GM23338 (cell line): ENCODE results near the gene FANCC. TPM values are rescaled to one million over a fixed set of nuclear protein-coding genes. Genes with fewer than 3 reads are reported as not detected.

ENCODE experiments used
- ATAC-seq: fragments of 200-7000 bp; cut with Tn5 transposase; 3 replicates; pipeline ENCODE4 v1.9.1; 2020
- DNase-seq: peaks from one replicate; pipeline ENCODE4 v3.0.0-alpha.2; 2015; ENCODE audit warnings: low spot score
- H2AFZ ChIP-seq: fragments of 200-600 bp; sonication (generic); 2 replicates; pipeline ENCODE4 v1.8.0; 2016; ENCODE audit warnings: antibody characterized with exemption, mild to moderate bottlenecking, moderate library complexity
- H3F3A ChIP-seq: fragments of 200-600 bp; sonication (generic); replicated peaks from 2 replicates; pipeline ENCODE4 v1.8.0; 2017; ENCODE audit warnings: antibody characterized with exemption, mixed run types, low read depth
- H3K27ac ChIP-seq: fragments of 200-600 bp; sonication (generic); 2 replicates; pipeline ENCODE4 v1.6.1; 2016; ENCODE audit warnings: low read depth
- H3K27me3 ChIP-seq: fragments of 200-600 bp; sonication (generic); 2 replicates; pipeline ENCODE4 v1.8.0; 2016; ENCODE audit warnings: mild to moderate bottlenecking, mixed run types, moderate library complexity; ENCODE audit not compliant: insufficient read depth
- H3K36me3 ChIP-seq: fragments of 200-600 bp; sonication (generic); 2 replicates; pipeline ENCODE4 v1.8.0; 2016; ENCODE audit warnings: mild to moderate bottlenecking; ENCODE audit not compliant: insufficient read depth
- H3K4me1 ChIP-seq: fragments of 200-600 bp; sonication (generic); 2 replicates; pipeline ENCODE4 v1.8.0; 2016; ENCODE audit warnings: mild to moderate bottlenecking, moderate library complexity; ENCODE audit not compliant: insufficient read depth
- H3K4me2 ChIP-seq: fragments of 200-600 bp; sonication (generic); 2 replicates; pipeline ENCODE4 v1.7.1; 2017; ENCODE audit warnings: mixed run types
- H3K4me3 ChIP-seq: fragments of 200-600 bp; sonication (generic); 2 replicates; pipeline ENCODE4 v1.6.1; 2016; ENCODE audit warnings: mixed run types
- H3K79me2 ChIP-seq: fragments of 200-600 bp; sonication (generic); replicated peaks from 2 replicates; pipeline ENCODE4 v1.8.0; 2017; ENCODE audit warnings: mild to moderate bottlenecking; ENCODE audit not compliant: insufficient read depth
- H3K9me2 ChIP-seq: fragments of 200-600 bp; sonication (generic); 2 replicates; pipeline ENCODE4 v1.8.0; 2017; ENCODE audit not compliant: insufficient read depth
- H4K20me1 ChIP-seq: fragments of 200-600 bp; sonication (generic); replicated peaks from 2 replicates; pipeline ENCODE4 v1.8.0; 2017; ENCODE audit warnings: mild to moderate bottlenecking; ENCODE audit not compliant: insufficient read depth
- H3K27ac Mint-ChIP-seq: 2 replicates; pipeline ENCODE4 v1.8.0; 2020; ENCODE audit warnings: inconsistent platforms, mild to moderate bottlenecking, moderate library complexity, mixed read lengths
- H3K27me3 Mint-ChIP-seq: 3 replicates; pipeline ENCODE4 v1.8.0; 2022; ENCODE audit warnings: low read depth, mild to moderate bottlenecking, moderate library complexity, mixed read lengths, inconsistent platforms; ENCODE audit not compliant: insufficient read depth, poor library complexity
- H3K36me3 Mint-ChIP-seq: 3 replicates; pipeline ENCODE4 v1.8.0; 2021; ENCODE audit warnings: low read depth, mild to moderate bottlenecking, inconsistent platforms, moderate library complexity, mixed read lengths
- H3K4me1 Mint-ChIP-seq: 3 replicates; pipeline ENCODE4 v1.8.0; 2020; ENCODE audit warnings: mild to moderate bottlenecking, inconsistent platforms, mixed read lengths
- H3K4me3 Mint-ChIP-seq: 3 replicates; pipeline ENCODE4 v1.8.0; 2021; ENCODE audit warnings: moderate library complexity, mild to moderate bottlenecking, inconsistent platforms, mixed read lengths
- H3K9me3 Mint-ChIP-seq: 3 replicates; pipeline ENCODE4 v1.8.0; 2020; ENCODE audit warnings: moderate library complexity, mild to moderate bottlenecking, inconsistent platforms, mixed read lengths
- CTCF ChIP-seq, 2 experiments: fragments of 200-600 bp in 1 of 2; sonication (generic) in 1 of 2; conservative IDR thresholded peaks; 2 replicates each; pipeline versions ENCODE4 v1.5.1 to v1.6.1; 2016 to 2017; ENCODE audit warnings: antibody characterized with exemption in 2 of 2, low read depth in 2 of 2, mild to moderate bottlenecking in 2 of 2, moderate library complexity in 1 of 2
- EZH2phosphoT487 ChIP-seq: fragments of 200-600 bp; sonication (generic); IDR thresholded peaks from one replicate; pipeline ENCODE4 v1.8.1; 2018; ENCODE audit warnings: antibody characterized with exemption; ENCODE audit not compliant: unreplicated experiment
- REST ChIP-seq: IDR thresholded peaks from one replicate; pipeline ENCODE4 v1.6.1; 2018; ENCODE audit warnings: antibody characterized with exemption; ENCODE audit not compliant: unreplicated experiment
- polyA plus RNA-seq: library from polyadenylated mRNA; unstranded; fragments of >200 nt; fragmentation: Nextera tagmentation; extraction: Ambion mirVana; gene quantifications from 2 replicates; pipeline ENCODE4 v1.2.1, GENCODE V29; 2016
- total RNA-seq: library from RNA; depleted of rRNA; stranded (reverse); fragments of >200 nt; shearing (Covaris generic); gene quantifications from 2 replicates; pipeline ENCODE4 v1.2.3, GENCODE V29; 2014

Gene FANCC
- total and polyA plus RNA-seq, 2 experiments from 2014 or later: 7.8 to 18.1 TPM

DNA sequence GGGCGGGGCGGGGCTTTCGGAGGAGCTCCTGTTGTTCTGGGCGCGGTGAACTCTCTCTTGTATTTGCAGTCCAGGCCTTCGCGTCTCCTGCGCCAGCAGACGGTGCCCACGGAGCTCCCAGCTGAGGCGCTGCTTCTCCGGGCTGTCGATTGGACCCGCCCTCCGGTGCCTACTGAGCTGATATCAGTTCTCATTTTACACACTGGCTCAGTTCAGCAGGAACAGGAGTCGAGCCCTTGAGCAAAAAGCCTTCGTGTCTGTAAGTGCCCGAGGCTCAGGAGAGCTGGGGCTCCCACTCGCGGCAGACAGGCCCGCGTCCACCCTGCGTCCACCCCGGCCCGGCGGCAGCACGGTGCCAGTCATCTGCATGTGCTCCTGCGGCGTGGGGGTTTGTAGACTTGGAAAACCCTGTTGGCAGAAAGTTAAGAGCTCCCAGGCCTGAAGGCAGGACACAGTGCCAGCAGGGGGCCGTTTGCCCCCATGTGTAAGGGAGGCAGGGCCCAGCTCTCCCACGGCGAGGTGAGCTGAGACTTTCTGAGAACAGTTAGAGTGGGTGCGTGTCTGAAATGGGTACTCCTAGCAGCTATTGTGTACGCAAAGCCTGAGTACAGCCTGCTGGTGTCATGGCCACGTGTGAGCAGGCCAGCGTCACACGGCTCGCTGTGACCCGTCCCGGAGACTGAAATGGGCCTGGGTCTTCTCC is 231.5 kb downstream of the FANCC start:
- H3K4me2 ChIP-seq: no peak overlapping the region
- H3K27me3 Mint-ChIP-seq: peaks cover 11% of the 10 kb centered on the region
- H3K27ac Mint-ChIP-seq: no peak overlapping the region
- H3F3A ChIP-seq: no peaks in the 10 kb centered on the region
- H3K4me3 ChIP-seq: no peak overlapping the region
- H3K36me3 Mint-ChIP-seq: peaks cover 4% of the 10 kb centered on the region; the same call in 2 of the 3 replicates
- H3K36me3 ChIP-seq: no peaks in the 10 kb centered on the region
- peaks cover 10% of the 10 kb centered on the region; the same call in 2 of the 3 replicates for H3K4me1 Mint-ChIP-seq
- no peaks in the 10 kb centered on the region for H3K9me3 Mint-ChIP-seq
- H4K20me1 ChIP-seq: no peaks in the 10 kb centered on the region; the same call in 1 of the 2 replicates
- no peak for DNase-seq
- H2AFZ ChIP-seq: no peak overlapping the region
- no peak for TF ChIP-seq CTCF (conservative IDR thresholded peaks at IDR 0.05; ENCODE audit: low read depth in 2 of 2)
- no peak for TF ChIP-seq REST
- H3K27ac ChIP-seq: no peak overlapping the region
- no peaks in the 10 kb centered on the region for H3K79me2 ChIP-seq
- no peaks in the 10 kb centered on the region for H3K9me2 ChIP-seq
- no peaks in the 10 kb centered on the region for H3K4me1 ChIP-seq
- H3K4me3 Mint-ChIP-seq: no peak overlapping the region
- ATAC-seq: no peak
- H3K27me3 ChIP-seq: no peaks in the 10 kb centered on the region

- no peak for DNase-seq
- no peaks in the 10 kb centered on the region for H3K36me3 ChIP-seq
- TF ChIP-seq CTCF (conservative IDR thresholded peaks at IDR 0.05; ENCODE audit: low read depth in 2 of 2) (0 out of 4 replicates have a peak, but pooled peaks of 1 of the 2 experiments have one; percentile 3), EZH2phosphoT487 (no peak)
- H3K79me2 ChIP-seq: no peaks in the 10 kb centered on the region
- H3K27me3 ChIP-seq: no peaks in the 10 kb centered on the region
- ATAC-seq: no peak
- H3K4me2 ChIP-seq: no peak overlapping the region
- H3K4me1 ChIP-seq: no peaks in the 10 kb centered on the region
- no peaks in the 10 kb centered on the region; the same call in 1 of the 2 replicates for H4K20me1 ChIP-seq
- no peaks in the 10 kb centered on the region for H3F3A ChIP-seq
- H3K36me3 Mint-ChIP-seq: peaks cover 4% of the 10 kb centered on the region; the same call in 2 of the 3 replicates
- H2AFZ ChIP-seq: no peak overlapping the region
- H3K4me3 ChIP-seq: no peak overlapping the region
- no peaks in the 10 kb centered on the region for H3K9me3 Mint-ChIP-seq
- peaks cover 9% of the 10 kb centered on the region for H3K4me1 Mint-ChIP-seq
- peaks cover 11% of the 10 kb centered on the region for H3K27me3 Mint-ChIP-seq
- no peaks in the 10 kb centered on the region for H3K9me2 ChIP-seq
- H3K27ac ChIP-seq: no peak overlapping the region
- H3K27ac Mint-ChIP-seq: no peak overlapping the region
- no peak overlapping the region for H3K4me3 Mint-ChIP-seq
These were observed 232.3 kb downstream of the FANCC start for GRCh38 chr9:95085036-95085770.
